HEK293 (cell line): ENCODE data around the gene METTL24.

ENCODE experiments used
- CTCF ChIA-PET: fragments of 350-600 bp; formaldehyde crosslinking; extraction: SDS; loops from one replicate; lab custom pipeline; 2021; ENCODE audit warnings: antibody characterized with exemption; lab: Yijun Ruan, JAX
- POLR2A ChIA-PET: fragments of 300-600 bp; formaldehyde crosslinking; extraction: SDS; loops from one replicate; lab custom pipeline; 2020; ENCODE audit warnings: antibody characterized with exemption, inconsistent platforms; lab: Yijun Ruan, JAX
- H3K27ac ChIP-seq: fragments of 200-500 bp; sonication (Bioruptor generic); 2 replicates; pipeline ENCODE4 v1.5.1; 2014; ENCODE audit warnings: low read depth, low read length, control low read depth, inconsistent platforms; ENCODE audit errors: extremely low read depth
- H3K36me3 ChIP-seq, 2 experiments: fragments of 200-500 bp in 1 of 2; sonication (Bioruptor generic) in 1 of 2; 1 replicate in 1 of 2; 2 replicates in 1 of 2; pipeline ENCODE4 v1.5.1; 2014 to 2017; ENCODE audit warnings: inconsistent platforms in 2 of 2, low read length in 2 of 2; ENCODE audit not compliant: control insufficient read depth in 2 of 2, insufficient read depth in 1 of 2
- H3K4me1 ChIP-seq: fragments of 200-500 bp; sonication (Bioruptor generic); 2 replicates; pipeline ENCODE4 v1.5.1; 2014; ENCODE audit warnings: mild to moderate bottlenecking, low read length, inconsistent platforms; ENCODE audit not compliant: control insufficient read depth, insufficient read depth
- H3K4me3 ChIP-seq: 2 replicates; pipeline ENCODE4 v1.5.1; 2011; ENCODE audit warnings: low read depth, mild to moderate bottlenecking, control low read depth, low read length, moderate library complexity
- H3K9me3 ChIP-seq: fragments of 200-500 bp; sonication (Bioruptor generic); 2 replicates; pipeline ENCODE4 v1.5.1; 2014; ENCODE audit warnings: low read depth, low read length, inconsistent platforms; ENCODE audit not compliant: control insufficient read depth, insufficient read depth
- KLF9 ChIP-seq: fragments of 450-650 bp; formaldehyde crosslinking; IDR thresholded peaks from 2 replicates; pipeline ENCODE4 v1.5.1; 2016; ENCODE audit warnings: missing biosample characterization, missing genetic modification characterization, low read depth
- OSR2 ChIP-seq: fragments of 450-650 bp; formaldehyde crosslinking; IDR thresholded peaks from 2 replicates; pipeline ENCODE4 v1.5.1; 2016; ENCODE audit warnings: missing biosample characterization, missing genetic modification characterization
- WT1 ChIP-seq: fragments of 450-650 bp; formaldehyde crosslinking; IDR thresholded peaks from 2 replicates; pipeline ENCODE4 v1.5.1; 2016; ENCODE audit warnings: missing biosample characterization, missing genetic modification characterization
- YY2 ChIP-seq: fragments of 450-650 bp; formaldehyde crosslinking; IDR thresholded peaks from 2 replicates; pipeline ENCODE4 v1.5.1; 2016; ENCODE audit warnings: missing biosample characterization, missing genetic modification characterization
- ZFP37 ChIP-seq: fragments of 450-650 bp; formaldehyde crosslinking; IDR thresholded peaks from 2 replicates; pipeline ENCODE4 v1.5.1; 2016; ENCODE audit warnings: missing biosample characterization, missing genetic modification characterization
- ZNF114 ChIP-seq: fragments of 450-650 bp; formaldehyde crosslinking; IDR thresholded peaks from 2 replicates; pipeline ENCODE4 v1.5.0; 2017; ENCODE audit warnings: missing biosample characterization, missing genetic modification characterization
- ZNF140 ChIP-seq: fragments of 450-650 bp; formaldehyde crosslinking; IDR thresholded peaks from 2 replicates; pipeline ENCODE4 v1.5.1; 2016; ENCODE audit warnings: missing biosample characterization, missing genetic modification characterization
- ZNF16 ChIP-seq: fragments of 450-650 bp; formaldehyde crosslinking; IDR thresholded peaks from 2 replicates; pipeline ENCODE4 v1.5.1; 2016; ENCODE audit warnings: low read depth, missing biosample characterization, missing genetic modification characterization
- ZNF175 ChIP-seq: fragments of 450-650 bp; formaldehyde crosslinking; IDR thresholded peaks from 2 replicates; pipeline ENCODE4 v1.5.1; 2016; ENCODE audit warnings: missing biosample characterization, missing genetic modification characterization
- ZNF221 ChIP-seq: fragments of 450-650 bp; formaldehyde crosslinking; IDR thresholded peaks from 2 replicates; pipeline ENCODE4 v1.5.1; 2017; ENCODE audit warnings: missing biosample characterization, missing genetic modification characterization, borderline replicate concordance
- ZNF350 ChIP-seq: fragments of 450-650 bp; formaldehyde crosslinking; IDR thresholded peaks from 2 replicates; pipeline ENCODE4 v1.5.0; 2017; ENCODE audit warnings: missing biosample characterization, mild to moderate bottlenecking, missing genetic modification characterization
- ZNF362 ChIP-seq: fragments of 450-650 bp; formaldehyde crosslinking; IDR thresholded peaks from 2 replicates; pipeline ENCODE4 v1.5.1; 2016; ENCODE audit warnings: missing biosample characterization, missing genetic modification characterization
- ZNF530 ChIP-seq: fragments of 450-650 bp; formaldehyde crosslinking; IDR thresholded peaks from 2 replicates; pipeline ENCODE4 v1.5.1; 2016; ENCODE audit warnings: low read depth, missing biosample characterization, missing genetic modification characterization
- ZNF544 ChIP-seq: fragments of 450-650 bp; formaldehyde crosslinking; IDR thresholded peaks from 2 replicates; pipeline ENCODE4 v1.5.0; 2017; ENCODE audit warnings: missing biosample characterization, missing genetic modification characterization
- ZNF548 ChIP-seq: fragments of 450-650 bp; formaldehyde crosslinking; IDR thresholded peaks from 2 replicates; pipeline ENCODE4 v1.5.1; 2016; ENCODE audit warnings: missing biosample characterization, missing genetic modification characterization
- ZNF639 ChIP-seq: fragments of 450-650 bp; formaldehyde crosslinking; IDR thresholded peaks from 2 replicates; pipeline ENCODE4 v1.5.1; 2016; ENCODE audit warnings: missing biosample characterization, missing genetic modification characterization
- ZNF654 ChIP-seq: fragments of 450-650 bp; formaldehyde crosslinking; IDR thresholded peaks from 2 replicates; pipeline ENCODE4 v1.5.1; 2016; ENCODE audit warnings: low read depth, missing biosample characterization, missing genetic modification characterization
- TF ChIP-seq, protein P1 (sequence below): fragments of 450-650 bp; formaldehyde crosslinking; IDR thresholded peaks from 2 replicates; pipeline ENCODE4 v1.5.1; 2017; ENCODE audit warnings: missing biosample characterization, missing genetic modification characterization
- TF ChIP-seq, protein P2 (sequence below): fragments of 450-650 bp; formaldehyde crosslinking; IDR thresholded peaks from 2 replicates; pipeline ENCODE4 v1.5.1; 2016; ENCODE audit warnings: missing biosample characterization, missing genetic modification characterization
- TF ChIP-seq, protein P3 (sequence below): fragments of 450-650 bp; formaldehyde crosslinking; conservative IDR thresholded peaks from 2 replicates; pipeline ENCODE4 v1.5.1; 2016; ENCODE audit warnings: low read depth, missing biosample characterization, missing genetic modification characterization
- TF ChIP-seq, protein P4 (sequence below): fragments of 450-650 bp; formaldehyde crosslinking; IDR thresholded peaks from 2 replicates; pipeline ENCODE4 v1.5.1; 2016; ENCODE audit warnings: missing biosample characterization, missing genetic modification characterization

The METTL24 gene

GRCh38 chr6:110319843-110320242 is 38.3 kb downstream of the METTL24 start:
- POLR2A ChIA-PET, result no interaction called here

DNA sequence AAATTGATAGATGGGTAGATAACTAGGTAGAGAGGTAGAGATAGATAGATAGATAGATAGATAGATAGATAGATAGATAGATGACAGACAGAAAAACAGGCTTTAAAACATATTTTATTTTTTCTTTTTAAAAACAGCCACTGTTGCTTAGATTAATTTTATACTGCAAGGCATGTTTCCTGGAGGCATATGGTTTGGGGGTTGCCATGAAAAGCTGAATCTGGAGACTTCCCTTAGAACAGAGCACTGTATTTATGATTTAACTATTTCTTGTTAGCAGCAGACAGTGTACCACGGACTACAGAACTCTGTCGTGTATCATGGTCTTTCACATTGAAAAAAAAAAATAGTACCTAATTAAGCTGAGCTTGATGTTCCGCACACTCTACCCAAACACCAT is 38.8 kb downstream of the METTL24 start:
- no peaks in the 10 kb centered on the region for H3K9me3 ChIP-seq
- H3K4me3 ChIP-seq, result no peak overlapping the region
- H3K4me1 ChIP-seq, result peaks cover 3% of the 10 kb centered on the region; the same call in 1 of the 2 replicates
- no peaks in the 10 kb centered on the region for H3K36me3 ChIP-seq
- no peak overlapping the region for H3K27ac ChIP-seq
- no peak for TF ChIP-seq ZNF175 (tag by site-specific recombination)
- no peak for TF ChIP-seq ZFP37
- CTCF ChIA-PET, result interaction anchor here (0.7 kb wide), 1 partner anchor 445 kb away, joined by 3 read pairs; no protein-coding TSS in a partner anchor
- POLR2A ChIA-PET, result no interaction called here

More at GRCh38 chr6:110319843-110320242, 38.3 kb downstream of the METTL24 start:
- TF ChIP-seq ZNF221 (tag by site-specific recombination) (no peak), ZNF544 (tag by site-specific recombination) (0 out of 2 replicates have a peak, but pooled peaks have one; percentile 18), ZNF350 (peak; percentile 58; the same call in 1 of the 2 replicates), ZNF140 (tag by site-specific recombination) (no peak), ZNF548 (no peak)
- TF ChIP-seq, protein P1, sequence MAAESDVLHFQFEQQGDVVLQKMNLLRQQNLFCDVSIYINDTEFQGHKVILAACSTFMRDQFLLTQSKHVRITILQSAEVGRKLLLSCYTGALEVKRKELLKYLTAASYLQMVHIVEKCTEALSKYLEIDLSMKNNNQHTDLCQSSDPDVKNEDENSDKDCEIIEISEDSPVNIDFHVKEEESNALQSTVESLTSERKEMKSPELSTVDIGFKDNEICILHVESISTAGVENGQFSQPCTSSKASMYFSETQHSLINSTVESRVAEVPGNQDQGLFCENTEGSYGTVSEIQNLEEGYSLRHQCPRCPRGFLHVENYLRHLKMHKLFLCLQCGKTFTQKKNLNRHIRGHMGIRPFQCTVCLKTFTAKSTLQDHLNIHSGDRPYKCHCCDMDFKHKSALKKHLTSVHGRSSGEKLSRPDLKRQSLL (tag by site-specific recombination), result no peak
- CTCF ChIA-PET, result interaction anchor here (0.7 to 0.9 kb wide), 2 partner anchors 30 to 444 kb away, joined by 3 read pairs; no protein-coding TSS in a partner anchor
- peaks cover 3% of the 10 kb centered on the region; the same call in 1 of the 2 replicates for H3K4me1 ChIP-seq
- H3K27ac ChIP-seq, result no peak overlapping the region
- H3K9me3 ChIP-seq, result no peaks in the 10 kb centered on the region
- H3K4me3 ChIP-seq, result no peak overlapping the region
- no peaks in the 10 kb centered on the region for H3K36me3 ChIP-seq

- Histone ChIP-seq H3K4me1 (peaks cover 3% of the 10 kb centered on the region; the same call in 1 of the 2 replicates), H3K9me3 (no peaks in the 10 kb centered on the region), H3K4me3 (no peak overlapping the region), H3K36me3 (no peaks in the 10 kb centered on the region), H3K27ac (no peak overlapping the region)
- ChIA-PET CTCF (no interaction called here), POLR2A (interaction anchor here (0.6 to 0.7 kb wide), 2 partner anchors 19 to 140 kb away, joined by 3 to 8 read pairs; no protein-coding TSS in a partner anchor)
- TF ChIP-seq ZNF639 (tag by site-specific recombination), result no peak
- TF ChIP-seq ZNF362 (tag by site-specific recombination), result no peak
- TF ChIP-seq ZNF654 (tag by site-specific recombination), result no peak
- TF ChIP-seq, protein P2, sequence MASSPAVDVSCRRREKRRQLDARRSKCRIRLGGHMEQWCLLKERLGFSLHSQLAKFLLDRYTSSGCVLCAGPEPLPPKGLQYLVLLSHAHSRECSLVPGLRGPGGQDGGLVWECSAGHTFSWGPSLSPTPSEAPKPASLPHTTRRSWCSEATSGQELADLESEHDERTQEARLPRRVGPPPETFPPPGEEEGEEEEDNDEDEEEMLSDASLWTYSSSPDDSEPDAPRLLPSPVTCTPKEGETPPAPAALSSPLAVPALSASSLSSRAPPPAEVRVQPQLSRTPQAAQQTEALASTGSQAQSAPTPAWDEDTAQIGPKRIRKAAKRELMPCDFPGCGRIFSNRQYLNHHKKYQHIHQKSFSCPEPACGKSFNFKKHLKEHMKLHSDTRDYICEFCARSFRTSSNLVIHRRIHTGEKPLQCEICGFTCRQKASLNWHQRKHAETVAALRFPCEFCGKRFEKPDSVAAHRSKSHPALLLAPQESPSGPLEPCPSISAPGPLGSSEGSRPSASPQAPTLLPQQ (tag by site-specific recombination), result no peak
- TF ChIP-seq, protein P3, sequence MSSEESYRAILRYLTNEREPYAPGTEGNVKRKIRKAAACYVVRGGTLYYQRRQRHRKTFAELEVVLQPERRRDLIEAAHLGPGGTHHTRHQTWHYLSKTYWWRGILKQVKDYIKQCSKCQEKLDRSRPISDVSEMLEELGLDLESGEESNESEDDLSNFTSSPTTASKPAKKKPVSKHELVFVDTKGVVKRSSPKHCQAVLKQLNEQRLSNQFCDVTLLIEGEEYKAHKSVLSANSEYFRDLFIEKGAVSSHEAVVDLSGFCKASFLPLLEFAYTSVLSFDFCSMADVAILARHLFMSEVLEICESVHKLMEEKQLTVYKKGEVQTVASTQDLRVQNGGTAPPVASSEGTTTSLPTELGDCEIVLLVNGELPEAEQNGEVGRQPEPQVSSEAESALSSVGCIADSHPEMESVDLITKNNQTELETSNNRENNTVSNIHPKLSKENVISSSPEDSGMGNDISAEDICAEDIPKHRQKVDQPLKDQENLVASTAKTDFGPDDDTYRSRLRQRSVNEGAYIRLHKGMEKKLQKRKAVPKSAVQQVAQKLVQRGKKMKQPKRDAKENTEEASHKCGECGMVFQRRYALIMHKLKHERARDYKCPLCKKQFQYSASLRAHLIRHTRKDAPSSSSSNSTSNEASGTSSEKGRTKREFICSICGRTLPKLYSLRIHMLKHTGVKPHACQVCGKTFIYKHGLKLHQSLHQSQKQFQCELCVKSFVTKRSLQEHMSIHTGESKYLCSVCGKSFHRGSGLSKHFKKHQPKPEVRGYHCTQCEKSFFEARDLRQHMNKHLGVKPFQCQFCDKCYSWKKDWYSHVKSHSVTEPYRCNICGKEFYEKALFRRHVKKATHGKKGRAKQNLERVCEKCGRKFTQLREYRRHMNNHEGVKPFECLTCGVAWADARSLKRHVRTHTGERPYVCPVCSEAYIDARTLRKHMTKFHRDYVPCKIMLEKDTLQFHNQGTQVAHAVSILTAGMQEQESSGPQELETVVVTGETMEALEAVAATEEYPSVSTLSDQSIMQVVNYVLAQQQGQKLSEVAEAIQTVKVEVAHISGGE (tag by site-specific recombination), result no peak
- TF ChIP-seq, protein P4, sequence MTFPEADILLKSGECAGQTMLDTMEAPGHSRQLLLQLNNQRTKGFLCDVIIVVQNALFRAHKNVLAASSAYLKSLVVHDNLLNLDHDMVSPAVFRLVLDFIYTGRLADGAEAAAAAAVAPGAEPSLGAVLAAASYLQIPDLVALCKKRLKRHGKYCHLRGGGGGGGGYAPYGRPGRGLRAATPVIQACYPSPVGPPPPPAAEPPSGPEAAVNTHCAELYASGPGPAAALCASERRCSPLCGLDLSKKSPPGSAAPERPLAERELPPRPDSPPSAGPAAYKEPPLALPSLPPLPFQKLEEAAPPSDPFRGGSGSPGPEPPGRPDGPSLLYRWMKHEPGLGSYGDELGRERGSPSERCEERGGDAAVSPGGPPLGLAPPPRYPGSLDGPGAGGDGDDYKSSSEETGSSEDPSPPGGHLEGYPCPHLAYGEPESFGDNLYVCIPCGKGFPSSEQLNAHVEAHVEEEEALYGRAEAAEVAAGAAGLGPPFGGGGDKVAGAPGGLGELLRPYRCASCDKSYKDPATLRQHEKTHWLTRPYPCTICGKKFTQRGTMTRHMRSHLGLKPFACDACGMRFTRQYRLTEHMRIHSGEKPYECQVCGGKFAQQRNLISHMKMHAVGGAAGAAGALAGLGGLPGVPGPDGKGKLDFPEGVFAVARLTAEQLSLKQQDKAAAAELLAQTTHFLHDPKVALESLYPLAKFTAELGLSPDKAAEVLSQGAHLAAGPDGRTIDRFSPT (tag by site-specific recombination), result no peak
- no peak for TF ChIP-seq ZNF530 (tag by site-specific recombination)
- no peak for TF ChIP-seq ZNF16 (tag by site-specific recombination)
- no peak for TF ChIP-seq OSR2 (tag by site-specific recombination)
- no peak for TF ChIP-seq ZNF114
- TF ChIP-seq WT1 (tag by site-specific recombination), result no peak
- no peak for TF ChIP-seq YY2 (tag by site-specific recombination)
- no peak for TF ChIP-seq KLF9 (tag by site-specific recombination)
These were observed 39.2 kb downstream of the METTL24 start for GRCh38 chr6:110318971-110319370.
